ENCODE data around the gene PTPRT. TPM values are rescaled to one million over a fixed set of nuclear protein-coding genes. Genes with fewer than 3 reads are reported as not detected.

The PTPRT gene
- total RNA-seq, 1 experiment from 2014 or later, result 0.13 TPM

DNA sequence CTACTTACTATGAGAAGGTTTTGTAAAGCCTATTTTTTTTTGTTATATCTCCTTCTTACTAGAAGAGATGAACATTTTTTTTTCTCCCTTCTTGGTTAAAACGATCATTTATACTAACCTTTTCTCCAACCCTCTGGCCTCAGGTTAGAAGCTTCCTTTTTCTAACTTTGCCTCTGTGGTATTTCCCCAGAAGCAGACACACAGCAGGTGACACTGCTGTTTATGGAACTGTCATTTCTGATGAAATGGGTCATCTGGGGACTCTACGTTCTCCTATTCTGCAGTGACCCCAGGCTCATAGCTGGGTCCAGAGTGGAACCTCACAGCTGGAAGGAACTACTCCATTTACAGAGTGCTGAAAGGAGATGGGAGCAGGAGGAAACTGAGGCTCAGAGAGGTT lies 825.3 kb downstream of the PTPRT start:
- Mint-ChIP-seq H3K4me1 (peaks cover 2 to 8% of the 10 kb centered on the region in 2 experiments), H3K27me3 (ENCODE audit: low read depth) (peaks cover 6% of the 10 kb centered on the region), H3K36me3 (ENCODE audit: insufficient read depth in 1 of 3, low read depth in 3 of 3) (no peaks in the 10 kb centered on the region), H3K27ac (no peak overlapping the region), H3K4me3 (no peak overlapping the region), H3K9me3 (no peaks in the 10 kb centered on the region)
- H3K79me1 ChIP-seq (ENCODE audit: insufficient read depth, low read depth, low read length, poor library complexity, severe bottlenecking), result no peaks in the 10 kb centered on the region
- no peaks in the 10 kb centered on the region for H3K79me2 ChIP-seq (ENCODE audit: insufficient read depth, low read length)
- no peak overlapping the region for H3K14ac ChIP-seq (ENCODE audit: insufficient read depth, low read length)
- H2AFZ ChIP-seq (ENCODE audit: low read length), result no peak overlapping the region
- no peak overlapping the region for H3T11ph ChIP-seq (ENCODE audit: low read length)
- no peaks in the 10 kb centered on the region for H3K9me3 ChIP-seq (ENCODE audit: control insufficient read depth, low read depth, low read length)
- H2AK5ac ChIP-seq (ENCODE audit: insufficient read length, low read length), result no peak overlapping the region
- no peak overlapping the region for H2BK20ac ChIP-seq (ENCODE audit: low read depth, low read length, poor library complexity, severe bottlenecking)
- H2BK120ac ChIP-seq (ENCODE audit: low read depth, low read length, poor library complexity, severe bottlenecking), result no peak overlapping the region
- WGBS (ENCODE audit: extremely low coverage, insufficient read length, low lambda C conversion rate), result no CpG with 5 or more reads among the region's 2 CpGs
- no peak overlapping the region for H4K5ac ChIP-seq (ENCODE audit: insufficient read length, low read depth, low read length)
- DNase-seq, result no peak
- H3K56ac ChIP-seq (ENCODE audit: insufficient read length, low read depth, low read length), result no peak overlapping the region
- no peak overlapping the region for H4K8ac ChIP-seq (replicated peaks; ENCODE audit: insufficient read length, low read depth, low read length)
- no peaks in the 10 kb centered on the region for H4K20me1 ChIP-seq (ENCODE audit: control insufficient read depth, insufficient read depth, insufficient read length)
- no peaks in the 10 kb centered on the region for H3K23me2 ChIP-seq (ENCODE audit: insufficient read length, low read depth, low read length, poor library complexity, severe bottlenecking)
- H3K4me1 ChIP-seq (ENCODE audit: insufficient read depth, low read length), result no peaks in the 10 kb centered on the region
- H3K18ac ChIP-seq (ENCODE audit: insufficient read length, low read depth, low read length), result no peak overlapping the region
- H3K9ac ChIP-seq (ENCODE audit: extremely low read depth, insufficient read length, low read length), result no peak overlapping the region
- no peak overlapping the region for H3K4ac ChIP-seq (ENCODE audit: low read depth, low read length)
- no peak overlapping the region for H3K27ac ChIP-seq (ENCODE audit: insufficient read length, low read depth, low read length)
- TF ChIP-seq, protein P1, sequence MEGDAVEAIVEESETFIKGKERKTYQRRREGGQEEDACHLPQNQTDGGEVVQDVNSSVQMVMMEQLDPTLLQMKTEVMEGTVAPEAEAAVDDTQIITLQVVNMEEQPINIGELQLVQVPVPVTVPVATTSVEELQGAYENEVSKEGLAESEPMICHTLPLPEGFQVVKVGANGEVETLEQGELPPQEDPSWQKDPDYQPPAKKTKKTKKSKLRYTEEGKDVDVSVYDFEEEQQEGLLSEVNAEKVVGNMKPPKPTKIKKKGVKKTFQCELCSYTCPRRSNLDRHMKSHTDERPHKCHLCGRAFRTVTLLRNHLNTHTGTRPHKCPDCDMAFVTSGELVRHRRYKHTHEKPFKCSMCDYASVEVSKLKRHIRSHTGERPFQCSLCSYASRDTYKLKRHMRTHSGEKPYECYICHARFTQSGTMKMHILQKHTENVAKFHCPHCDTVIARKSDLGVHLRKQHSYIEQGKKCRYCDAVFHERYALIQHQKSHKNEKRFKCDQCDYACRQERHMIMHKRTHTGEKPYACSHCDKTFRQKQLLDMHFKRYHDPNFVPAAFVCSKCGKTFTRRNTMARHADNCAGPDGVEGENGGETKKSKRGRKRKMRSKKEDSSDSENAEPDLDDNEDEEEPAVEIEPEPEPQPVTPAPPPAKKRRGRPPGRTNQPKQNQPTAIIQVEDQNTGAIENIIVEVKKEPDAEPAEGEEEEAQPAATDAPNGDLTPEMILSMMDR (conservative IDR thresholded peaks at IDR 0.05), result no peak
- H2BK12ac ChIP-seq (ENCODE audit: insufficient read length, low read depth, low read length), result no peak overlapping the region
- H3K4me2 ChIP-seq (ENCODE audit: insufficient read depth, insufficient read length, low read length), result no peak overlapping the region
- no peaks in the 10 kb centered on the region for H3K27me3 ChIP-seq (ENCODE audit: insufficient read depth, low read length)
- no peak overlapping the region for H4K91ac ChIP-seq (ENCODE audit: insufficient read length, low read depth, low read length)
- no peak overlapping the region for H3K23ac ChIP-seq (ENCODE audit: insufficient read length, low read depth, low read length)
- no peak overlapping the region for H2BK15ac ChIP-seq (ENCODE audit: low read depth, low read length)
- no peak overlapping the region for H2BK5ac ChIP-seq (ENCODE audit: insufficient read length, low read length)
